Stimulated activated CD8-positive, alpha-beta memory T cell treated with anti-CD3 and anti-CD28 coated beads, Interleukin-4, amount 100 ng/mL, for 1 hour (primary cell): Measurements from ENCODE around the gene BCO1.

Experiments
- DNase-seq, 2 donors: peaks; one replicate each; pipeline ENCODE4 v3.0.0-alpha.2; 2020; ENCODE audit warnings: low read depth in 2 of 2, low spot score in 1 of 2

Gene BCO1

DNA sequence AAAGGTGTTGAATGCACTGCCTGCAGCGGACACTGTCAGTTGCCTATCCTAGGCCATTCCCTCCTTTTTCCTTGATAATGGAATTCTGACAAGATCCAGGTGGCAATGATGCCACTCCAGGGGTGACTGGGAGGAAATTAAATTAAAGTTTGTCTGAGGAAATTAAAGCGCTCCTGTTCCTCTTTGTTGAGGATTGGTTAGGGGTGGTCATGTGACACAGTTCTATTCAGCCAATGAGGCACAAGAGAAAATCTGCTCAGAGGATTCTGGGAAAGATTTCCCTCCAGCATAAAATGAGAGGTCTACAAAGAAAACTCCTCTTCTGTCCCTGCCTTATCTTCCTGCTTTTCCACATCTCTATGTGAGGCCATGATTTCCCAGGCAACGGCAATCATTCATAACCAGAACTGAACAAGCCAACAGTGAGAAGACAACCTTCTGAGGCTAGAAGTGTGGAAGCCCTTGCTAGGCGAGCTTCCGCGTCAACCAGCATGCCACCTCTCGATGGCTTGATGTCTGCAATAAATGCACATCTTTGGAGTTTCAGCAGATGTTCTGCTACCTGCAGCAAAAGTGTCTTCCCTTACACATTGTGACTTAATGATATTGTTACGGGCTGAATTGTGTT, 5.6 kb upstream of the BCO1 start:
- no peak for DNase-seq

DNA sequence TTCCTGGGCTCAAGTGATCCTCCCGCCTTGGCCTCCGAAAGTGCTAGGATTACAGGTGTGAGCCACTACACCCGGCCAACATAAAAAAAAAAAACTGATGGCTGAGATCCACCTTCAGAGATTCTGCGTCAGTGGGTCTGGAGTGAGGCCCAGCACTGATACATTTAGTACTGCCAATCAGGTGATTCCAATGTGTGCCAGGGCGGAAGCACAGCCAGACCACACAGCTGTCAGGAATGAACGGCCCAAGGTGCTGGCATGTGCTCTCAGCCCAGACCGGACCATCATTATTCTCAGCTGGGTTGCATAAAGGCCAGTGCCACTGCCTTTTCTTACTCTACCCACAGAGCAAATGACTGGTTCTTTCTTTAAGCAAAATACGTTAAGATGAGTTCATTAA, 1.2 kb upstream of the BCO1 start:
- no peak for DNase-seq

DNA sequence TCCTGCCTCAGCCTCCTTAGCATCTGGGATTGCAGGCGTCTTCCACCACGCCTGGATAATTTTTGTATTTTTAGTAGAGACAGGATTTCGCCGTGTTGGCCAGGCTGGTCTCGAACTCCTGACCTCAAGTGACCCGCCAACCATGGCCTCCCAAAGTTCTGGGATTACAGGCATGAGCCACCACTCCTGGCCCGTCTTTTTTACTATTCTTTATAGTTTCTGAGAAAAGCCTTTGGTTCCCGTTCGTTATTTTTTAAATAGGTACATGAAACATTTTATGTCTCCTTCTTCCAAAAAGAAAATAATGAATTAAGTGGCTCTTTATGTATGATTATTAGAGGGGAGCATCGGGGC, 570 bp upstream of the BCO1 start:
- DNase-seq = no peak

DNA sequence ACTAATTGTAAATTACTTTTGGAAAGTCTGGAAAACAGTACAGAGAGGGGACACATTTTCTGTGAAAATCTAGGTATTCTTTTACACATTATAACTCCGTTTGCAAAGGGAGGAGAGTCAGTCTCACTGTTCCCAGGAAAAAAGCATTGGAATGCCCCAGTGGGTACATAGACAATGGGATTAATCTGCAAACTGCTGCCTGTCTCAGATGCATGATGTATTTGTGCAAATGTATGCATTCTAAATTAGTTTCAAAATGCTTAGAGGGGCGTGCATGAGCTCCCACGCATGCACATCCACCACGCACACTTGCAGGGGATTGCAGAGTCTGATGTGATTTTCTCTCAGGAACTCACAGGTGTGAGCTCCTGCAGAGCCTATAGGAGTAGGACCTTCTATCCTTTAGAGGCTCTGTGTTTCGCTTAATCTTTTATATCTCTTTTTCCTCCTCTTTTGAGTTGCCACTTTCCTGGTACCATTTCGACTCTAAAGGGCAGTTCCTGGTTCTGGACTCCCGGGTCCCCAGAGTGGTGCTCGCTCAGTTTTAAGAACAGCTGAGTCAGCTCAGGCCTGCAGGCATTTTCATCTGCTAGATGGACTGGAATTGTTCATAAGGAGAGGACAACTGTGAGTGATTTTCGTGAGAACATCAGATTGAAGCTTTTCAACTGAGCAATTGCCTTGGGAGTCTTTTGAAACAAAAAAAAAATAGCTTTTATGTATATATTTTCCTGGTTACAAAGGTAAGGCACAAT, 1.1 kb downstream of the BCO1 start:
- no peak for DNase-seq

DNA sequence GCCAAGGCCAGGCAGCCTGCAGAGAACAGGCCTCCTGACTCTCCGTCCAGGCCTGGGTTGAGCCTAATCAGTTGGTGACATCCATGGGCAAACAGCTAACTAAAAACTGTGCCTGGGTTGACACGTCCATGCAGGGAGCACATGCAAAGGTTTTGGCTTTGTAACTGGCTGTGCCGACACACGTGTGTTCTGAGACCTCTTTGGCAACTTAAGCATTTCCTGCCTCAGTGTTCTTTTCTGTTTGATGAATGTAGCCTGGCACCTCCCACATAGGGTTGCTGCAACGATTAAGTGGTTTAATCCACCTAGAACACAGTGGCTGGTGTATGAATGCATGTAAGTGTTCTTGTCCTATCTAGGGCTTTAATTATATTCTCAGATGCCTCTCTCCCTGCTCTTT, 3.2 kb downstream of the BCO1 start:
- DNase-seq = no peak

DNA sequence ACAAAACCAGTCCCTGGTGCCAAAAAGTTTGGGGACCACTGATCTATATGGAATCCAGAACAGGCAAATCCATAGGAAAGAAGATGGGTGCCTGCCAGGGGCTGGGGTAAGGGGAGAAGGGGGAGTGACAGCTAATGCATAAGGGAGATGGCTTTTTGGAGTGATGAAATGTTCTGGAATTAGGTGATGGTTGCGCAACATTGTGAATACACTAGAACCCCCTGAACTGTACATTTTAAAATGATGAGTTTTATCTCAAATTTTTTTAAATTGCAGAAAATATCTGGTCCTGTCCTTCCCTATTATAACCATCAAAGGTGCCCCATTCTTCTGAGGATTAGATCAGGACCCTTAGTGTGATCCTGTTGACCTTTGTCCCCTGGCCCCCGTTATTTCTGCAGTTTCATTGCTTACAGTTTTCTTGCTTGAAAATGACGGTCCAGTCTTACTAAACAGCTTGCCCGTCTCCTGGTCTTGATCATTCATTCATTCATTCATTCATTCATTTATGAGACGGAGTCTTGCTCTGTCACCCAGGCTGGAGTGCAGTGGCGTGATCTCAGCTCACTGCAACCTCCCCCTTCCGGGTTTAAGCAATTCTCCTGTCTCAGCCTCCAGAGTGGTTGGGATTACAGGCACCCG, 4.6 kb downstream of the BCO1 start:
- no peak for DNase-seq

DNA sequence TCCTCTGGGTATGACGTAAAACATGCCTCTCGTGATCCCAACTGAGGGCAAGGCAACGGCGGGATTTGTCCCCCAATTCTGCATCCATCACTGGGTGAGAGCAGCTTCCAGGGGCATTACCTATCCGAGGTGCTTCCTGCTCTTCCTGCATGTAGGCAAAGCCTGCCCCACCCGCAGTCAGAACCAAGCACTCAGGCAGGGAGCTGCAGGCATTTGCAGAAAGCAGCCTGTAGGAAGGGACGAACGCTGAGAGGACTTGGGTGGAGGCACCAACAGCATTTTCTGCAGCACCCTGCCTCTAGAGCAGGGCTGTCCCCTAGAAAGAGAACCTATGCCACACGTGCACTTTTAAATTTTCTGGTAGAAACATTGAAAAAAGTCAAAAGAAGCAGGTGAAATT, 5.5 kb downstream of the BCO1 start:
- DNase-seq = no peak

DNA sequence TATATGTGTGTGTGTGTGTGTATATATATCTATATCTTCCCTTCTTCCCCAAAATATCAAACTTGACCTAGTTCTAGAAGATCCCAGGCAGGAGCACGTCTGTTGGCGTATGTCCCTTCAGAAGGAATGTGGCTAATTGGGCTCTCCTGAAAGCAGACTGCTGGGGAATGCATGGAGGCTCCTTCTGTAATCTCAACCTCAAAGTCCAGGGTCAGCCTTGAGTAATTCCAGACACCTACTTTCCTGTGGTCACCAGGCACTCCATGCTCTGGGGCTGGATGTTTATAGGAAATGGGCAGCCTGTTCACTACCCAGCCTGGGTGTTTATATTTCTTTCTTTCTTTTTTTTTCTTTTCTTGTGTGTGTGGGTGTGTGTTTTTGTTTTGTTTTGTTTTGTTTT, 13.4 kb downstream of the BCO1 start:
- no peak for DNase-seq

DNA sequence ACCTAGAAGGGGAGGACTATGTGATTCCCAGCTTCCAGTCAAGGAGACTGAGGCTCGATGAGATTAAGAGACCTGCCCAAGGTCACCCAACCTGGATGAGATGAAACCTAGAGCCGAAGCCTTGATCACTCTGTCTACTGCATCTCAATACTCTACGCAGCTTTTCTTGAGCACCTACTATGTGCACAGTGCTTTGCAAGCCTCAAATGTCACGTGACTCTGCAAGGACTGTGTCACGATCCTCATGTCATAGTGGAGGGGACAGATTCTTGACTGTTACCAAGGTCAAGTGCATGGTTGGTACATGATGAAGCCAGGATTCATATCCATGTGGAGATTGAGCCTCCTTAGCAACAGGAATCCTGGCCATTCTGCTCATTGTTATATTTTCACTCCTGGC, 14.7 kb downstream of the BCO1 start:
- no peak for DNase-seq

DNA sequence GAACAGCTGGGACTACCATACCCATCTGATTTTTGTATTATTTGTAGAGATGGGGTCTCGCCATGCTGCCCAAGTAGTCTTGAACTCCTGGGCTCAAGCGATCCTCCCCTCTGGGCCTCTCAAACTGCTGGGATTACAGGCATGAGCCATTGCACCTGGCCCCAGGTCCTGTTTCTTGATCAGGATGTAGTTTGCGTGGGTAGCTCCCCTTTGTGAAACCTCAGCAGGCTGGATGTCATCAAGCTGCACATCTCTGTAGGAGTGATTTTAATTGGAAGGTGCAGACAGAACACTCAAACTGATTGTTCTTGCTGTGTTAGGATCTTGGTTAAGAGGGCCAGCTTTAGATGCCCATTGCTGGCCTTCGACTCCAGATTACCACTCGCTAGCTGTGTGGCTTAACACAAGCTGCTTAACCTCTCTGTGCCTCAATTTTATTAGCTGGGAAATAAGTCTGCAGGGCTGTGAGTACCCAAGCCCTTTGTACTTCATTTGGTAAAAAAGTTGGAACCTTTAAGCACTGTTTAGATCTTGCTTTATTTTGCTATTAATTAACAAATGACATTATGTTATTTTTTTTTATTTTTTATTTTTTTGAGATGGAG, 16.5 kb downstream of the BCO1 start:
- DNase-seq = no peak

DNA sequence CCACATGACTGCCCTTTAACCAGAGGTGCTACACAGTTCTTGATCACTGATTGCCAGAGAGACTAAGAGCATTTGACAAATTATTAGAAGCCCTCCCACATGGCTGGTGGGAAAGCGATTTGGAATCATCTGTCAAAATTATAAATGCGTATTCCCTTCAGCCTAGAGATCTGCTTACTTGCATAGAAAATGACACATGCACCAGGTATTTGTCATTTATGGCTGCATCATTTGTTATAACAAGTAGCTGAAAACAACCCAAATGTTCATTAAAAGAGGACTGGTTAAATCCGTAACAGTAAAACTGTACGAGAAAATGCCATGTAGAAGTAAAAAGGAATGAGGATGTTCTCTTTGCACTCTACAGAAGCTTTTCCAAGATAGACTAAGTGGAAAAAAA, 21.4 kb downstream of the BCO1 start:
- DNase-seq = no peak

DNA sequence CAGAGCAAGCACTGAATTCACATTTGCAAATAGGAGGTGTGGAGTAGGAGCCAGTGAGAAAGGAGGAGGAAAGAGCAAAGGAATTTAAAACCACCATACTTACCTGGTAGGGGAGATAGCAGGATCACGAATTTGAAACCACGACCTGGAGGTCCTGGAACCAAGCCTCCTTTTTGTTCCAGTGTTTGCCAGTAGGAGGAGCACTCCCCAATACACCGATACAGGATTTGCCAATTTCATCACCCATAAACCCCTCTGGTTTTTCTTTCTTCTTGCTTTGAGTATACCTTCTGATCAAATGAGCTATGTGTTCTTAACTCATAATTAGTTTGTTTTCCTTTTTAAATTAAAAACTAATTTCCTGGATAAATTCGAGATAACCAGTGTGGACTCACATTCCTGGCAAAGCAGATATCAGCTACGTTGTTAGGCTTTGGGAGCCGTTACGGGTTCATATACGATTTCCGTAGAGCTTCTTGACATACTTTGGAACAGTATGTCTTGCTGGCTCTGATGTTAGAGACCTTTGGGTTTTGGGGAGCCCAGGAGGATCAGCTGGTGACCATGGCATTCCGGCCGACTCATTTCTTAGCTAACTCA, 22.7 kb downstream of the BCO1 start:
- no peak for DNase-seq

DNA sequence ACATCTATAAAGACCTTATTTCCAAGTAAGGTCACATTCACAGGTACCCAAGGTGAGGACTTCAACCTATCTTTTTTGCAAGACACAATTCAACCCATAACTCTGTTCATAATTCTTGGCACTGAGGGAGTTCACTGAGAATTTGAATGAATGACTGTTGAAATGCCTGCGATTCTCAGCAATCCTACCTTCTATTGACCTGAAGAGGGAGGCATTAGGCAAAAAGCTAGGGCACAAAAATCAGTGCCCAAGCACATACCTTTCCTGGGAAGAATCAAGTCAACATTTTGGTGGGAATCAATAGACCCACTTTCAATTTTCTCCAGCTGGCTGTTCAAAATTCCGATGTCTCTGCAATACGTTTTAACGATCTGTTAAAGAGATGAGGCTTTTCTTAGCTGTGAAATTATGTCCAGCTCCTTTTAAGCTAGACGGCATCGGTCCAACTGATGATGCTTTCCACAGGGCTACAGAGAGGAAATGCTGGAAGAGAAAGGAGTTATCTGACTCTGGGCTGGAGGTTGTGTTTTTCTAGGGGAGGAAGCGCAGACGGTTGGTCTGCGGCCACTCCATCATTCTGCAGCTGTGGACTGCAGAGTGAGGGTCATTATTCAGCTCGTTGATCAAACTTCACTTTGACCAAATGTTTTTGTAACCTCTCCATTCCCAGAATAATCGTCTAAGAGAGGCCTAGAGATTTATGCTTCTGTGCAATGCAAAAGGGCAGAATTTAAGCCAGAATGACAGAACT, 25.2 kb downstream of the BCO1 start:
- no peak for DNase-seq

DNA sequence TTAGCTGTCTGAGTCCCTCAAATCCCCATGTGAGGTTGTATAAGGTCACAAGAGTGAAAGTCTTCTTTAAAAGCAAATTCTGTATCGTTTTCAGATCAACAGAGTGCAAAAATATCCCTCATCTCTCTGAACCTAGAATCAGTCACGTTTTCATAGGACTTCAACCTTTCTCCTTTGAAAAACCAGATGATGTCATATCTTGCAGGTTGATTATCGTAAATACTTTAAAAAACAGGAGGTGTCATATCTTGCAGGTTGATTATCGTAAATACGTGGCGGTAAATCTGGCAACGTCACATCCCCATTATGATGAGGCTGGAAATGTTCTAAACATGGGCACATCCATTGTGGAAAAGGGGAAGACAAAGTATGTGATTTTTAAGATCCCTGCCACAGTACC, 25.9 kb downstream of the BCO1 start:
- no peak for DNase-seq

DNA sequence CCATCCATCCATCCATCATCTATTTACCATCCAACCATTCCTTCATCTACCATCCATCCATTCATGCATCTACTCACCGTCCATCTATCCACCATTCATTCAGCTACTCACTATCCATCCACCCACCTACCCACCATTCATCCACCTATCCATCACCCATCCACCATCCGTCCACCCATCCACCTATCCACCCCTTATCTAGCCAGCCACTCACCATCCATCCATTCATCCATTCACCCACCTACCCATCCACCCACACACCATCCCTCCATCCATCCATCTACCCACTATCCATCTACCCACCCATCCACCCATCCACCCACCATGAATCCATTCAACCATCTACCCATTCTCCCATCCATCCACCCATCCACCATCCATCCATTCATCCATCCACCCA, 26.6 kb downstream of the BCO1 start:
- DNase-seq = no peak

DNA sequence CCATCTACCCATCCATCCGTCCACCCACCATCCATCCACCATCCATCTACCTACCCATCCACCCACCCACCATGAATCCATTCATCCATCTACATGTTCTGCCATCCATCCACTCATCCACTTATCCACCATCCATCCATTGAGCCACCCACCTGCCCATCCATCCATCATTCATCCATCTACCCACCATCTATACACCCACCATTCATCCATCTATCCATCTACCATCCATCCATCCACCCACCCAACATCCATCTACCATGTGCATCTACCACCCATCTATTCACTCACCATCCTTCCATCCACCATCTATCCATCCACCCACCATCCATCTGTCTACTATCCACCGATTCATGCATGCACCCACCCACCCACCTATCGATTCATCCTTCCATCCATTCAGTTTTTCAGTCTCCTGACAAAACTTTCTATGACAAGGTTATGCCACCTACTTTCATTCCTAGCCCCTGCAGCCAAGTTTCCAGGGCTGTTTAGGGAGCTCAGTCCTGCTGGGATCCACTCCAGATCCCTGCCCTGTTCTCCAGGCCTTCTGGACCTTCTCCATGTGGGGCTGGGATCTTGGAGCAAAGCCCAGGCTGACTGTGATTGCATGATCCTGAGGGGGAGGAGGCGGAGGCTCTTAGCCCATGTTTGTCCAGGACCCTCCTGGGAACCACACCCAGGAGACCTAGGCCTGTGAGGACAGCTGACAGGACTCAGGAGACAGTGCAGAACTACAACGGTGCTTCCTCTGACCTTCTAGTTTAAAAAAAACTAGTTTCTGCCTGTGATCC, 27.4 kb downstream of the BCO1 start:
- DNase-seq = no peak

DNA sequence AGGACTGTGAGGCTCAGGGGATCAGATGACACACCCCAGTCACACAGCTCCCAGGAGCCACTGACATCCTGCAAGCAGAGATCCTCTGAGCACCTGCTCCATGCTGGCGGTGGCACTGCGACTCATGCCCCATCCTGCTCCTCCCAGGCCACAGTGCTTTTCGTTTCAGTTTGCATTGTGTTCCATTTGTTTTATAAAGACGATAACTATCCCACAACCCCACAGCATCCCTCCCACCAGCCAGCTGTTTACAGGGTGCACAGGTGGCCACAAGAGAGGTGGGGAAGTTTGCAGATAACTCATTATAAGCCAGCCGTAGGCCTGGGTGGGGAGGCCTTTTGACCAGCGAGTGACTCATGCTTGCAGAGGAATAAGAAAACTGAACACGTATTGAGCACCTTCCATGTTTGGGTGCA, 28.2 kb downstream of the BCO1 start:
- DNase-seq = no peak

DNA sequence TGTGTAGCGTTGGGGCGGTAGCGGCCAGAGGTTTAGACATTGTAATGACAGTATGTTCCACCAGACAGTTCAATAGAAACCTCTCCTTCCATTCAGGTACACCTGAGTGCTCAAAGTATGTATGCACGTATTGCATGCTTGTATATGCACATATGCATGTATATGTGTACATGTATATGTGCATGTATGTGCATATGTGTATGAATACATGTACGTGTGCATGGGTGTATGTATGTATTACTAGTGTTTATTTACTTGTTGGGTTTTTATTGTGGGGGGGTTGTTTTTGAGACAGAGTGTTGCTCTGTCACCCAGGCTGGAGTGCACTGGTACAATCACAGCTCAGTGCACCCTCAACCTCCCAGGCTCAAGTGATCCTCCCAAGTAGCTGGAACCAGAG, 30.0 kb downstream of the BCO1 start:
- DNase-seq = no peak

DNA sequence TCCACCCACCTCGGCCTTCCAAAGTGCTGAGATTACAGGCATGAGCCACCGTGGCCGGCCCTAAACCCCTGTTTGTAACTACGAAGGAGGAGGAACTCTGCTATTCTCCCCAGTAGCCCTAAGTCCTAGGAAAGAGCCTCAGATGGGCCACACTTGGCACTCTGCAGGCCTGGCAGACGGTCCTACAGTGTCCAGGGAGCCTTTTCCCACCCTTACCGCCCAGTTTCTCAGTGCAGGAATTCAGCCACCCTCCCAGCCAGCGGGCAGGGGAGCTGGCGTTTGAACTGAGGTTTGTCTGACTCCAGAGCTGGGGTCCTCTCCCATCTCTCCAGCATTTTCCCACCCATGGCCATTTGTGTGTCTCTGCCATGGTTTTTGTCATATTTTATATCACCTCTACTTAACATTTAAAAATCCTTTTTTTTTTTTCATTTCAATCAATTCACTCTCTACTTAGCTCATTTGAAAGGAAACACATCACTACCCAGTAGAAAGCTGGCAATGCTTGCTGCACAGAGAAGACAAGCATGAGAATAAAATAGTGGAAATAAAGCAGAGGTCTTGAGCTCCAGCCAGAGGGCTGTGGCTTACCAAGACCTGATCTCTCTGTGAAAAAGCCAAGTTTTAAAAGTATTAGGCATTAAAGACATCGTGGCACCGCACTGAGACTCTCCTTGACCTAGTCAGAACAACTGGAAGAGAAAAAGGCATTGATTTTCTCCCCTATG, 34.9 kb downstream of the BCO1 start:
- no peak for DNase-seq

DNA sequence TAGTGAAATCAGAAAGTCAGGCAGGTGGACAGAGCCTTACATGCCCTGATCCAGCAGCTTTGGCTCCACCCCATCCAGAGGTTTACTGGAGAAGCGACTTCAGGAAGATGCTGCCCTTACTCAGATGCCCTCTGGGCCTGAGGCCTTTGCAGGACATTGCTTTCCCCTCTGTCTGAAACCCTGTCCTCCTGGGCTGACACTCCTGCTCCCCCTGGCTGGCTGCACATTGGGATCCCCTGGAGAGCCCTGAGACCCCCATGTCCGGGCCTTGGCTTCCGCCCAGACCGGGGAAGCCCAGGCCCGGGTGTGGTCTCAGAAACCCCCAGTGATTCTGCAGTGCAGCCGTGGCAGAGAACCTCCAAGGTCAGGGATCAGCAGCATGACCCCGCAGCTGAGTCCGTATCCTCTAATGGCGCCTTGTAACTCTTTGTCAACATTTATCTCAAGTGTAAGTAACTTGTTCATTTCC, 36.6 kb downstream of the BCO1 start:
- DNase-seq = no peak
